ENCODE measurements around the gene LDLRAD3. TPM values are rescaled to one million over a fixed set of nuclear protein-coding genes. Genes with fewer than 3 reads are reported as not detected.

LDLRAD3 gene
- total RNA-seq, 4 donors from 2014 or later: 19.4 to 49.5 (median 31.0) TPM

GRCh38 chr11:36237391-36237790, 293.5 kb downstream of the LDLRAD3 start:
- no peak overlapping the region for H3K27ac ChIP-seq
- H3K27me3 ChIP-seq: no peaks in the 10 kb centered on the region
- no peaks in the 10 kb centered on the region for H3K36me3 ChIP-seq
- DNase-seq (ENCODE audit: low spot score in 2 of 2): no peak
- no peaks in the 10 kb centered on the region for H3K4me1 ChIP-seq
- no peaks in the 10 kb centered on the region for H3K9me3 ChIP-seq
- H3K4me3 ChIP-seq: no peak overlapping the region
- TF ChIP-seq CTCF (IDR thresholded peaks at IDR 0.05) (no peak), EP300 (IDR thresholded peaks at IDR 0.05) (no peak), POLR2A (IDR thresholded peaks at IDR 0.05) (no peak)

- Histone ChIP-seq H3K27ac (no peak overlapping the region), H3K36me3 (no peaks in the 10 kb centered on the region), H3K4me3 (no peak overlapping the region), H3K27me3 (no peaks in the 10 kb centered on the region), H3K9me3 (no peaks in the 10 kb centered on the region), H3K4me1 (no peaks in the 10 kb centered on the region)
- TF ChIP-seq POLR2A (IDR thresholded peaks at IDR 0.05) (no peak), CTCF (IDR thresholded peaks at IDR 0.05) (no peak), EP300 (IDR thresholded peaks at IDR 0.05) (no peak)
- DNase-seq (ENCODE audit: low spot score in 2 of 2): no peak
Observed at GRCh38 chr11:36238036-36238631, 294.3 kb downstream of the LDLRAD3 start.

- Histone ChIP-seq H3K27ac (no peak overlapping the region), H3K4me1 (no peaks in the 10 kb centered on the region), H3K27me3 (no peaks in the 10 kb centered on the region), H3K36me3 (no peaks in the 10 kb centered on the region), H3K4me3 (no peak overlapping the region), H3K9me3 (no peaks in the 10 kb centered on the region)
- no peak for DNase-seq (ENCODE audit: low spot score in 2 of 2)
- TF ChIP-seq POLR2A (IDR thresholded peaks at IDR 0.05) (no peak), EP300 (IDR thresholded peaks at IDR 0.05) (no peak), CTCF (IDR thresholded peaks at IDR 0.05) (no peak)
- 84 to 86% methylated on average over 1 of the region's 1 CpG for whole genome bisulfite sequencing, 2 donors
Observed at GRCh38 chr11:36238881-36239280, 295.0 kb downstream of the LDLRAD3 start.

GRCh38 chr11:36239636-36240035, 295.8 kb downstream of the LDLRAD3 start:
- H3K27me3 ChIP-seq: no peaks in the 10 kb centered on the region
- no peaks in the 10 kb centered on the region for H3K4me1 ChIP-seq
- 87 to 91% methylated on average over 3 of the region's 3 CpGs for WGBS, 2 donors
- no peak overlapping the region for H3K27ac ChIP-seq
- no peaks in the 10 kb centered on the region for H3K9me3 ChIP-seq
- TF ChIP-seq EP300 (IDR thresholded peaks at IDR 0.05) (no peak), POLR2A (IDR thresholded peaks at IDR 0.05) (no peak), CTCF (IDR thresholded peaks at IDR 0.05) (no peak)
- H3K36me3 ChIP-seq: no peaks in the 10 kb centered on the region
- no peak for DNase-seq (ENCODE audit: low spot score in 2 of 2)
- H3K4me3 ChIP-seq: no peak overlapping the region

- H3K9me3 ChIP-seq: no peaks in the 10 kb centered on the region
- H3K36me3 ChIP-seq: no peaks in the 10 kb centered on the region
- 65 to 81% methylated on average over 4 of the region's 4 CpGs for WGBS, 2 donors
- DNase-seq (ENCODE audit: low spot score in 2 of 2): no peak
- no peaks in the 10 kb centered on the region for H3K27me3 ChIP-seq
- no peak overlapping the region for H3K4me3 ChIP-seq
- TF ChIP-seq EP300 (IDR thresholded peaks at IDR 0.05): no peak
- no peak for TF ChIP-seq CTCF (IDR thresholded peaks at IDR 0.05)
- TF ChIP-seq POLR2A (IDR thresholded peaks at IDR 0.05): no peak
- H3K27ac ChIP-seq: no peak overlapping the region
- H3K4me1 ChIP-seq: no peaks in the 10 kb centered on the region
Observed at GRCh38 chr11:36240173-36240572, 296.3 kb downstream of the LDLRAD3 start.
